Activated CD8-positive, alpha-beta T cell treated with anti-CD3 and anti-CD28 coated beads for 36 hours (primary cell): ENCODE data around the gene SIRT6. TPM values are rescaled to one million over a fixed set of nuclear protein-coding genes. Genes with fewer than 3 reads are reported as not detected.

Source experiments
- ATAC-seq: fragments of 200-7000 bp; cut with Tn5 transposase; one replicate; pipeline ENCODE4 v1.10.0; 2021; ENCODE audit warnings: mild to moderate bottlenecking, moderate library complexity
- CTCF ChIA-PET: fragments of 350-600 bp; sonication (Branson Sonifier 250); formaldehyde crosslinking; loops from one replicate; lab custom pipeline; 2021; ENCODE audit warnings: antibody characterized with exemption; lab: Charles Lee
- POLR2A ChIA-PET: fragments of 350-600 bp; sonication (Branson Sonifier 250); formaldehyde crosslinking; loops from one replicate; lab custom pipeline; 2021; ENCODE audit warnings: antibody characterized with exemption; lab: Charles Lee
- DNase-seq: peaks from one replicate; pipeline ENCODE4 v3.0.0-alpha.2; 2020
- H3K27ac Mint-ChIP-seq: one replicate; pipeline ENCODE4 v1.8.0; 2021; ENCODE audit warnings: mild to moderate bottlenecking, mixed read lengths
- H3K27me3 Mint-ChIP-seq: one replicate; pipeline ENCODE4 v1.8.0; 2021; ENCODE audit warnings: mixed read lengths
- H3K36me3 Mint-ChIP-seq: one replicate; pipeline ENCODE4 v1.8.0; 2021; ENCODE audit warnings: low read depth, mixed read lengths
- H3K4me1 Mint-ChIP-seq: one replicate; pipeline ENCODE4 v1.8.0; 2021; ENCODE audit warnings: low read depth, mixed read lengths
- H3K4me3 Mint-ChIP-seq: one replicate; pipeline ENCODE4 v1.8.0; 2021; ENCODE audit warnings: mild to moderate bottlenecking, moderate library complexity, mixed read lengths
- H3K9me3 Mint-ChIP-seq: one replicate; pipeline ENCODE4 v1.8.0; 2021; ENCODE audit warnings: mixed read lengths
- intact Hi-C: fragments of 100-400 bp; cut with micrococcal nuclease; formaldehyde crosslinking; loops from one replicate; pipeline ENCODE4 v1.10.0; 2022
- total RNA-seq, 2 experiments: library from RNA; stranded (reverse); gene quantifications; one replicate each; pipeline ENCODE4 v1.2.3, GENCODE V29; 2021
- TF ChIP-seq, protein P1 (sequence below): fragments of 200-600 bp; IDR thresholded peaks from one replicate; pipeline ENCODE4 v1.8.0; 2022; ENCODE audit warnings: antibody characterized with exemption, mild to moderate bottlenecking

SIRT6 gene
- total RNA-seq, 2 experiments from 2014 or later: 26.9 to 28.3 TPM

DNA sequence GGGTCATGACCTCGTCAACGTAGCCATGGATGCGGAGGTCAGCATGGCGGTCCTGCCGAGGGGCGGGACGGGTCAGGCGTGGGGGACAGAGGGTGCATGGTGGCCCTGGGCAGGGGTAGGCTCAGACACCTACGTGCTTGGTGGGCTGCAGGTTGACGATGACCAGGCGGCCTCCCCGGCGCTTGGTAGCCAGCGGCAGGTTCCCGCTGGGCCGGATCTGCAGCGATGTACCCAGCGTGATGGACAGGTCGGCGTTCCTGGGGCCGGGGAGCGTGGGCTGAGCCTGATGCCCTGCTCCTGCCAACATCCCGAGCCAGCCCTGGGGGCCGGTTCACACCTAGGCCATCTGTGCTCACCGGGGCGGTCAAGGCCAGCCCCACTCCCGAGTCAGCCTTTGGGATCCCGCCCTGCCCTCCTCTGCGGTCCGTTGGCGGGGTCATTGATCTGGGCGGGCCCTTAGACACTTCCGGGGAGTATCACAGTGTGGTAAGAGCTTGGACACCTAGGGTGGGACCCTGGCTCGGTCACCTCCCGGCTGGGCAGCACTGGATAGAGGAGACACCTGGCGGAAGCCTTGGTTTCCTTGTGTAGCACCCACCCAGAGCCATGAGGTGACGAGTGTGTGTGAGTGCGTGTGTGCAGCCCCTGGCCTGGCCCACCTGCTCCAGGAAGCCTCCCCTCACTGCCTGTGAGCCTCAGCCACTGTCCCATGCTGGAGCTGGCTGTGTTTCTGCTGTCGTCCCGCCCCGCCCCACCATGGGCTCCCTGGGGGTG, 7.3 kb downstream of the SIRT6 start:
- Mint-ChIP-seq H3K27ac (no peak overlapping the region), H3K27me3 (peaks cover 12% of the 10 kb centered on the region), H3K36me3 (peaks cover 9% of the 10 kb centered on the region), H3K4me3 (no peak overlapping the region), H3K4me1 (peaks cover 9% of the 10 kb centered on the region), H3K9me3 (no peaks in the 10 kb centered on the region)
- intact Hi-C loops: no loop called here
- TF ChIP-seq, protein P1, sequence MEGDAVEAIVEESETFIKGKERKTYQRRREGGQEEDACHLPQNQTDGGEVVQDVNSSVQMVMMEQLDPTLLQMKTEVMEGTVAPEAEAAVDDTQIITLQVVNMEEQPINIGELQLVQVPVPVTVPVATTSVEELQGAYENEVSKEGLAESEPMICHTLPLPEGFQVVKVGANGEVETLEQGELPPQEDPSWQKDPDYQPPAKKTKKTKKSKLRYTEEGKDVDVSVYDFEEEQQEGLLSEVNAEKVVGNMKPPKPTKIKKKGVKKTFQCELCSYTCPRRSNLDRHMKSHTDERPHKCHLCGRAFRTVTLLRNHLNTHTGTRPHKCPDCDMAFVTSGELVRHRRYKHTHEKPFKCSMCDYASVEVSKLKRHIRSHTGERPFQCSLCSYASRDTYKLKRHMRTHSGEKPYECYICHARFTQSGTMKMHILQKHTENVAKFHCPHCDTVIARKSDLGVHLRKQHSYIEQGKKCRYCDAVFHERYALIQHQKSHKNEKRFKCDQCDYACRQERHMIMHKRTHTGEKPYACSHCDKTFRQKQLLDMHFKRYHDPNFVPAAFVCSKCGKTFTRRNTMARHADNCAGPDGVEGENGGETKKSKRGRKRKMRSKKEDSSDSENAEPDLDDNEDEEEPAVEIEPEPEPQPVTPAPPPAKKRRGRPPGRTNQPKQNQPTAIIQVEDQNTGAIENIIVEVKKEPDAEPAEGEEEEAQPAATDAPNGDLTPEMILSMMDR: no peak
- ATAC-seq (no peak), DNase-seq (no peak)
- CTCF ChIA-PET: interaction anchor here (1.4 kb wide), 1 partner anchor 35 kb away, joined by 4 read pairs; no protein-coding TSS in a partner anchor
- POLR2A ChIA-PET: no interaction called here

DNA sequence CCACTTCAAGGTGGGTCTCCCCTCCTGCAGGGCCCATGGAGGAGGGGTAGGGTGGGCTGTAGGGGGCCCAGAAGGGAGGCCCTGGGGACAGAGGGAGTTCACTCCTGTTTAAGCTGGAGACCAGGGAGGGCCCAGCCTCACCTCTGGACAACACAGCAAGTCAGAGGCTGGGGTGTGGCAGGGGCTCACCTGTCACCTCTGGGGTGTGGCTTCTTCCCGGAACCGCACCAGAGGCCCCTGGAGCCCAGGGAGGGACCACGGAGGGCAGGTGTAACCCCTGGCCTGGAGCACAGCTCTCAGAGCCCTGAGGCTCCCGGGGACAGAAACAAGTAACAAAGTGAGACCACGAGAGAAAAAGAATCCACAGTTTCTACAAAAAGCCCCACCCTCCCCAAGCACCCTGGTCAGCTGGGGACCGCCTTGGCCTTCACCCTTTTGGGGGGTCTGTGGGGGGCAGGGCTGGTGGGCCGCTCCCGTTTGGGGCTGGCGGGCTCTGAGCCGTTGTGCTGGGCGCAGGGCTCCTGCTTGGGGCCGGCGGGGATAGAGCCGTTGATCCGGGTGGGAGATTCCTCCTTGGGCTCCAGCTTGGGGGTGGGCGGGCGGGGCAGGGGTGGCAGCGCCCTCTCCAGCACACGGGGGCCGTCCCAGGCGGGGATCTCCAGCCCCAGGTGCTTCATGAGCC, 8.0 kb downstream of the SIRT6 start:
- H3K27me3 Mint-ChIP-seq: peaks cover 14% of the 10 kb centered on the region
- H3K36me3 Mint-ChIP-seq: peaks cover 4% of the 10 kb centered on the region
- H3K9me3 Mint-ChIP-seq: no peaks in the 10 kb centered on the region
- DNase-seq: no peak
- no peak for ATAC-seq
- H3K4me3 Mint-ChIP-seq: no peak overlapping the region
- peaks cover 4% of the 10 kb centered on the region for H3K4me1 Mint-ChIP-seq
- ChIA-PET CTCF (interaction anchor here (1.1 kb wide), 1 partner anchor 34 kb away, joined by 4 read pairs; no protein-coding TSS in a partner anchor), POLR2A (no interaction called here)
- intact Hi-C loops: no loop called here
- no peak overlapping the region for H3K27ac Mint-ChIP-seq
- TF ChIP-seq, protein P1: no peak

DNA sequence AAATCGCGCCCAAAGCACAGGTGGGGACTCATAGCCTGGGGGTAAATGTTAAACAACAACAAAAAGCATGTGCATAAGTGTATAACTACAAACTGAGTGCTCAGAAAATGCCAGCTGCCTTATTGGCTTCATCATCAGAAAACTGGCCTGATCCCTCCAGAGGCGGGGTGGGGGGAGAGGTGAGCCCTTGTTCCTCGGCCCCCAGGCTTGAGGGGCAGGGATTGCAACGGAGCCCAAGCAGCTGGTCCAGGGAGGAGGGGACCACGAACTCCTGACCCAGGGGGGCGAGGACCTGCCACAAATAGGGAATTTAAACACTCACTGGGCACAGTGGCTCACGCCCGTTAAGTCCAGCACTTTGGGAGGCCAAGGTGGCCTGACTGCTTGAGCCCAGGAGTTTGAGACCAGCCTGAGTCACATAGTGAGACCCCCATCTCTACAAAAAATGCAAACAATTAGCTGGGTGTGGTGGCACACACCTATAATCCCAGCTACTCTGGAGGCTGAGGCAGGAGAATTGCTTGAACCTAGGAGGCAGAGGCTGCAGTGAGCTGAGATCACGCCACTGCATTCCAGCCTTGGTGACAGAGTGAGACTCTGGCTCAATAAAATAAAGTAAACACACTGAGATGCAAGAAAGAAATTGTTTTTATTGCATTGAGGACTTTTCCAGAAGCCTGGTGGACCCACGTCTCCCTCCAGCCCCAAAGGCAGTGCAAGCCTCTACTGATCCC, 8.7 kb downstream of the SIRT6 start:
- no peak for ATAC-seq
- intact Hi-C loops: no loop called here

GRCh38 chr19:4172861-4173473, 9.4 kb downstream of the SIRT6 start:
- Mint-ChIP-seq H3K27me3 (peaks cover 14% of the 10 kb centered on the region), H3K4me1 (peaks cover 3% of the 10 kb centered on the region), H3K27ac (no peak overlapping the region), H3K36me3 (no peaks in the 10 kb centered on the region), H3K9me3 (no peaks in the 10 kb centered on the region), H3K4me3 (no peak overlapping the region)
- intact Hi-C loops: no loop called here
- peak; percentile 65 for DNase-seq
- ChIA-PET CTCF (interaction anchor here (1.1 kb wide), 1 partner anchor 33 kb away, joined by 4 read pairs; no protein-coding TSS in a partner anchor), POLR2A (no interaction called here)
- TF ChIP-seq, protein P1: no peak
- peak; percentile 82 for ATAC-seq

More for the DNA sequence above, 8.7 kb downstream of the SIRT6 start:
- no peaks in the 10 kb centered on the region for H3K9me3 Mint-ChIP-seq
- H3K4me3 Mint-ChIP-seq: no peak overlapping the region
- H3K36me3 Mint-ChIP-seq: peaks cover 2% of the 10 kb centered on the region
- POLR2A ChIA-PET: interaction anchor here (0.5 kb wide), 1 partner anchor 168 kb away, joined by 3 read pairs; no protein-coding TSS in a partner anchor
- CTCF ChIA-PET: interaction anchor here (1.1 kb wide), 1 partner anchor 34 kb away, joined by 4 read pairs; no protein-coding TSS in a partner anchor
- H3K27ac Mint-ChIP-seq: no peak overlapping the region
- no peak for DNase-seq
- peaks cover 14% of the 10 kb centered on the region for H3K27me3 Mint-ChIP-seq
- peaks cover 3% of the 10 kb centered on the region for H3K4me1 Mint-ChIP-seq
- TF ChIP-seq, protein P1: no peak
